ENCODE measurements around the gene WNT9B.

Gene WNT9B

GRCh38 chr17:46851029-46851741 lies at the start of gene WNT9B:
Gene WNT9B (plus strand): TSS chr17:46851583. CDS start chr17:46851639, 56 bp downstream.
- H3K27me3 ChIP-seq (ENCODE audit: insufficient read depth, low read length) = peaks cover 85% of the 10 kb centered on the region
- H3K4me3 ChIP-seq (ENCODE audit: low read length) = peak within 1 kb of the TSS; percentile 74

GRCh38 chr17:46802800-46803199 lies 48.6 kb upstream of the WNT9B start:
- no peak overlapping the region for H3K9ac ChIP-seq (ENCODE audit: low read depth, low read length)
- no peaks in the 10 kb centered on the region for H3K36me3 ChIP-seq (ENCODE audit: insufficient read depth, low read depth, low read length)
- H3K27me3 ChIP-seq (ENCODE audit: insufficient read depth, low read length) = no peaks in the 10 kb centered on the region
- no peak overlapping the region for H3K4me3 ChIP-seq (ENCODE audit: low read length)
- H3K4me1 ChIP-seq (ENCODE audit: insufficient read depth, low read length) = no peaks in the 10 kb centered on the region
- no peak overlapping the region for H3K27ac ChIP-seq (ENCODE audit: low read length)
- no peaks in the 10 kb centered on the region for H3K9me3 ChIP-seq (ENCODE audit: insufficient read depth, low read depth, low read length)

More at GRCh38 chr17:46851029-46851741, at the start of gene WNT9B:
- no peaks in the 10 kb centered on the region for H3K4me1 ChIP-seq (ENCODE audit: insufficient read depth, low read length)
- H3K9ac ChIP-seq (ENCODE audit: low read depth, low read length) = no peak within 1 kb of the TSS
- H3K9me3 ChIP-seq (ENCODE audit: insufficient read depth, low read depth, low read length) = no peaks in the 10 kb centered on the region
- no peak within 1 kb of the TSS for H3K27ac ChIP-seq (ENCODE audit: low read length)
- H3K36me3 ChIP-seq (ENCODE audit: insufficient read depth, low read depth, low read length) = no peaks in the 10 kb centered on the region

GRCh38 chr17:46803544-46803943 lies 47.8 kb upstream of the WNT9B start:
- Histone ChIP-seq H3K4me3 (ENCODE audit: low read length) (no peak overlapping the region), H3K27ac (ENCODE audit: low read length) (no peak overlapping the region), H3K4me1 (ENCODE audit: insufficient read depth, low read length) (no peaks in the 10 kb centered on the region), H3K9ac (ENCODE audit: low read depth, low read length) (no peak overlapping the region), H3K27me3 (ENCODE audit: insufficient read depth, low read length) (no peaks in the 10 kb centered on the region), H3K36me3 (ENCODE audit: insufficient read depth, low read depth, low read length) (no peaks in the 10 kb centered on the region), H3K9me3 (ENCODE audit: insufficient read depth, low read depth, low read length) (no peaks in the 10 kb centered on the region)

GRCh38 chr17:46805771-46806170 lies 45.6 kb upstream of the WNT9B start:
- H3K27ac ChIP-seq (ENCODE audit: low read length) = no peak overlapping the region

GRCh38 chr17:46809110-46809571 lies 42.2 kb upstream of the WNT9B start:
- H3K4me3 ChIP-seq (ENCODE audit: low read length) = no peak overlapping the region
- H3K27ac ChIP-seq (ENCODE audit: low read length) = no peak overlapping the region
- H3K9ac ChIP-seq (ENCODE audit: low read depth, low read length) = no peak overlapping the region
- H3K4me1 ChIP-seq (ENCODE audit: insufficient read depth, low read length) = peaks cover 12% of the 10 kb centered on the region
- no peaks in the 10 kb centered on the region for H3K9me3 ChIP-seq (ENCODE audit: insufficient read depth, low read depth, low read length)
- no peaks in the 10 kb centered on the region for H3K36me3 ChIP-seq (ENCODE audit: insufficient read depth, low read depth, low read length)
- peaks cover 19% of the 10 kb centered on the region for H3K27me3 ChIP-seq (ENCODE audit: insufficient read depth, low read length)

More at GRCh38 chr17:46805771-46806170, 45.6 kb upstream of the WNT9B start:
- Histone ChIP-seq H3K9ac (ENCODE audit: low read depth, low read length) (no peak overlapping the region), H3K36me3 (ENCODE audit: insufficient read depth, low read depth, low read length) (no peaks in the 10 kb centered on the region), H3K27me3 (ENCODE audit: insufficient read depth, low read length) (no peaks in the 10 kb centered on the region), H3K9me3 (ENCODE audit: insufficient read depth, low read depth, low read length) (no peaks in the 10 kb centered on the region), H3K4me3 (ENCODE audit: low read length) (no peak overlapping the region), H3K4me1 (ENCODE audit: insufficient read depth, low read length) (no peaks in the 10 kb centered on the region)

- Histone ChIP-seq H3K4me3 (ENCODE audit: low read length) (no peak overlapping the region), H3K27ac (ENCODE audit: low read length) (no peak overlapping the region), H3K9me3 (ENCODE audit: insufficient read depth, low read depth, low read length) (no peaks in the 10 kb centered on the region), H3K36me3 (ENCODE audit: insufficient read depth, low read depth, low read length) (no peaks in the 10 kb centered on the region), H3K9ac (ENCODE audit: low read depth, low read length) (no peak overlapping the region), H3K4me1 (ENCODE audit: insufficient read depth, low read length) (peaks cover 15% of the 10 kb centered on the region), H3K27me3 (ENCODE audit: insufficient read depth, low read length) (peaks cover 36% of the 10 kb centered on the region)
Measured at GRCh38 chr17:46810837-46811236, 40.5 kb upstream of the WNT9B start.

GRCh38 chr17:46811978-46812583 lies 39.3 kb upstream of the WNT9B start:
- no peak overlapping the region for H3K4me3 ChIP-seq (ENCODE audit: low read length)
- no peak overlapping the region for H3K27ac ChIP-seq (ENCODE audit: low read length)
- no peaks in the 10 kb centered on the region for H3K9me3 ChIP-seq (ENCODE audit: insufficient read depth, low read depth, low read length)
- peaks cover 48% of the 10 kb centered on the region for H3K27me3 ChIP-seq (ENCODE audit: insufficient read depth, low read length)
- H3K36me3 ChIP-seq (ENCODE audit: insufficient read depth, low read depth, low read length) = no peaks in the 10 kb centered on the region
- no peak overlapping the region for H3K9ac ChIP-seq (ENCODE audit: low read depth, low read length)
- peaks cover 19% of the 10 kb centered on the region for H3K4me1 ChIP-seq (ENCODE audit: insufficient read depth, low read length)

- H3K9me3 ChIP-seq (ENCODE audit: insufficient read depth, low read depth, low read length) = no peaks in the 10 kb centered on the region
- H3K9ac ChIP-seq (ENCODE audit: low read depth, low read length) = no peak overlapping the region
- peaks cover 55% of the 10 kb centered on the region for H3K27me3 ChIP-seq (ENCODE audit: insufficient read depth, low read length)
- H3K36me3 ChIP-seq (ENCODE audit: insufficient read depth, low read depth, low read length) = no peaks in the 10 kb centered on the region
- H3K4me3 ChIP-seq (ENCODE audit: low read length) = no peak overlapping the region
- no peak overlapping the region for H3K27ac ChIP-seq (ENCODE audit: low read length)
- peaks cover 23% of the 10 kb centered on the region for H3K4me1 ChIP-seq (ENCODE audit: insufficient read depth, low read length)
Measured at GRCh38 chr17:46812624-46813318, 38.6 kb upstream of the WNT9B start.

- Histone ChIP-seq H3K27me3 (ENCODE audit: insufficient read depth, low read length) (peaks cover 67% of the 10 kb centered on the region), H3K9ac (ENCODE audit: low read depth, low read length) (no peak overlapping the region), H3K9me3 (ENCODE audit: insufficient read depth, low read depth, low read length) (no peaks in the 10 kb centered on the region), H3K27ac (ENCODE audit: low read length) (no peak overlapping the region), H3K4me1 (ENCODE audit: insufficient read depth, low read length) (peaks cover 23% of the 10 kb centered on the region), H3K4me3 (ENCODE audit: low read length) (no peak overlapping the region), H3K36me3 (ENCODE audit: insufficient read depth, low read depth, low read length) (no peaks in the 10 kb centered on the region)
Measured at GRCh38 chr17:46813920-46814319, 37.5 kb upstream of the WNT9B start.

GRCh38 chr17:46814446-46814845 lies 36.9 kb upstream of the WNT9B start:
- H3K27me3 ChIP-seq (ENCODE audit: insufficient read depth, low read length) = peaks cover 72% of the 10 kb centered on the region
- peaks cover 23% of the 10 kb centered on the region for H3K4me1 ChIP-seq (ENCODE audit: insufficient read depth, low read length)
- no peak overlapping the region for H3K27ac ChIP-seq (ENCODE audit: low read length)
- no peak overlapping the region for H3K4me3 ChIP-seq (ENCODE audit: low read length)
- no peaks in the 10 kb centered on the region for H3K36me3 ChIP-seq (ENCODE audit: insufficient read depth, low read depth, low read length)
- no peaks in the 10 kb centered on the region for H3K9me3 ChIP-seq (ENCODE audit: insufficient read depth, low read depth, low read length)
- H3K9ac ChIP-seq (ENCODE audit: low read depth, low read length) = no peak overlapping the region

- H3K4me3 ChIP-seq (ENCODE audit: low read length) = no peak overlapping the region
- H3K4me1 ChIP-seq (ENCODE audit: insufficient read depth, low read length) = peaks cover 29% of the 10 kb centered on the region
- no peaks in the 10 kb centered on the region for H3K36me3 ChIP-seq (ENCODE audit: insufficient read depth, low read depth, low read length)
- no peaks in the 10 kb centered on the region for H3K9me3 ChIP-seq (ENCODE audit: insufficient read depth, low read depth, low read length)
- no peak overlapping the region for H3K27ac ChIP-seq (ENCODE audit: low read length)
- H3K27me3 ChIP-seq (ENCODE audit: insufficient read depth, low read length) = peaks cover 85% of the 10 kb centered on the region
- H3K9ac ChIP-seq (ENCODE audit: low read depth, low read length) = no peak overlapping the region
Measured at GRCh38 chr17:46815474-46816353, 35.7 kb upstream of the WNT9B start.

All from iPS-20b (cell line).